NK-92 (cell line): ENCODE results near the gene MYNN.

ENCODE experiments used
- DNase-seq: peaks from one replicate; lab custom pipeline; 2025; ENCODE audit not compliant: unreplicated experiment; lab: John Stamatoyannopoulos, UW

The MYNN gene

DNA sequence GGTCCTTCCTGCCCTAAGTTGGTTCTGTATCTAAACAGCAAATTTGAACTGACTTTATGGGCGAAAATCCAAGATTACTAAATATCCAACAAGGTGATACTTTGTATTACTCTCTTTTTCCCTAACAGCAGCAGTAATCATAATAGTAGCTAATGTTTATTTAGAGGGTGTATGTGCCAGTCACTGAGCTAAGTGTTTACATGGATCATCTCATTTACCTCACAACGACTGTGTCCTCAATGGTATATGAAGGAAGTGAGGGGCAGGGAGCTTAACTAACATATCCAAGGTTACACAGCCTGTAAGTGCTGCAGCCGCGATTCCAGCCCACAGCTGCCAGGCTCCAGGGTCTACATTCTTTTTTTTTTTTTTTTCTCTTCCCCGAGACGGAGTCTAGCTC lies 49.8 kb downstream of the MYNN start:
- no peak for DNase-seq

DNA sequence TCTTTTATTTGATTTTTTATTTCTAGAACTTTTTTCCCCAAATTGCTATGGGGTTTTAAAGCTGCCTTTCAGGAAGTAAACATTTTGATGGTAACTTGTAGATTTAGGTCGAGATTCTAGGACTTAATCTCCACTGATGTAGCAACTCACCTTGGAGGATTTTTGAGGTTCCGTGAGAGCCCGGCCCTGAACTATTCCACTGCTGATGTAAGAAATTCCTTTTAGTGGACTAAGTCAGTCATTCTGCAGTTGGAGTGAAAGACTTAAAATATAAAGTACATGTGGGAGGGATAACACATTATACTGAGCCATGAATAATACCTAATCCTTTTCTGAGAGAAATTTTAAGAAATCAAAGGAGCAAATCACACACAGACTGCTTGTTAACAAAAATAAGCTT lies 52.1 kb downstream of the MYNN start:
- DNase-seq, result no peak

DNA sequence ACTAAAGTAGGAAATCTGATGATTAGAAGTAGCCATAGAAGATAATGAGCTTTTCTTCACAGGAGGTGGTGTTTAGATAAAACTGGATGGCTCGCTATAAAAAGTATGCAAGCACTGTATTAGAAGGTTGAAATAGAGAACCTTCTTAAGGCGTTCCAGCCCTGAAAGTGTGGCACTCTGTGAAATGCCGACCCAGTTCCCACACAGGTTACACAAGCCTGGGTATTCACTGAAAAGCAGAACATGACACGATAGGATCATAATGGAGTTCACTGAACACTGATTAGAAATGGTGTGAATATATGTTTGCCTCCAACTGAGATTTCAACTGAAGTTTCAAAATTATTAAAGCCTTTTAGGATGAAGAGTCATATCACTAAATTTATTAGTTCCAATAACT lies 54.5 kb downstream of the MYNN start:
- no peak for DNase-seq

DNA sequence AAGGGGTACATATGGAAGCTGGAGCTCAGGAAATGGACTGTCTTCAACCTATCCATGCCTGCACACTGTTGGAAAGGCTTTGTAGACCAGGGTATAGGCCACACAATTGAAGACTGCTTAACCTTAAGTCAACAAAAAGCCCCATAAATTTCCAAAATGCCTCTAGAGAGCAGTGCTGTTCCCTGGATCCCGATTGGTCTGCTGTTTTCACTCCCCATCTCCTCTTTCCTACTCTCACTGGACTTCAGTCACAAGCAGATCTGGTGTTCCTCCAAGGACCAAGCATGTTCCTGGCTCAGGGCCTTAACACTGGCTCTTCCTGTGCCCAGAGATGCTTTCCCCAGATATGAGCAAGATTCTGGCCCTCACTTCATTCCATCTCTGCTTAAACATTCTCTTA lies 62.3 kb downstream of the MYNN start:
- DNase-seq, result no peak

DNA sequence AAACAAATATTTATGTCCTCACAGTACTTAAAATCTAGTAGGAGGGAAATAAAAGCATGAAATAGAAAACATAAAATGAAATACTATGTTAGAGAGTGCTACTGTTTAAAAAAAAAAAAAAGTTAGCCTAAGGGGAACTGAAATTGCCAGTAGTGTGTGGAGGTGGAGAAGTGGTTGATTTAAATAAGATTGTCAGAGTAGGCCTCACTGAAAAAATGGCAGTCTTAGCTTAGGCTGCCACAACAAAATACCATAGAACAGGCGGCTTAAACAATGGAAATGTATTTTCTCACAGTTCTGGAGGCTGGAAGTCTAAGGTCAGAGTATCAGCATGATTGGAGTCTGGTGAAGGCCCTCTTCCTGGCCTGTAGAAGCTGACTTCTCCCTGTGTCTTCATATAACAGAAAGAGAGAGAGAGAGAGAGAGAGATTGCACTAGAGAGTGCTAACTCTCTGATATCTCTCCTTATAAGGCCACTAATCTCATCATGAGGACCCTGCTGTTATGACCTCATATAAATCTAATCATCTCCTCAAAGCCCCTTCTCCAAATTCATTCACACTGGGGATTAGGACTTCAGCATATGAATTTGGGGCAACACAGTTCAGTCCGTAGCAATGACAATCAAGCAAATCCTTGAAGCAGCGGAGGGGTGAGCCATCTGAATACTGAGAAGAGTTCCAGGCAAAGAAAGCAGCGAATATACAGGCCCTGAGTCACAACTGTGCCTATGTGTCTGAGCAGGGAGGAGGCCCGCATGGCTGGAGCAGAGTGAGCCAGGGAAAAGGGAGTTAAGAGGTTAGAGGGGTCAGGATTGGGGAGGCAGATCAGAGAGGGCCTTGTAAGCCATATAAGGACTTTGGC lies 63.1 kb downstream of the MYNN start:
- no peak for DNase-seq

DNA sequence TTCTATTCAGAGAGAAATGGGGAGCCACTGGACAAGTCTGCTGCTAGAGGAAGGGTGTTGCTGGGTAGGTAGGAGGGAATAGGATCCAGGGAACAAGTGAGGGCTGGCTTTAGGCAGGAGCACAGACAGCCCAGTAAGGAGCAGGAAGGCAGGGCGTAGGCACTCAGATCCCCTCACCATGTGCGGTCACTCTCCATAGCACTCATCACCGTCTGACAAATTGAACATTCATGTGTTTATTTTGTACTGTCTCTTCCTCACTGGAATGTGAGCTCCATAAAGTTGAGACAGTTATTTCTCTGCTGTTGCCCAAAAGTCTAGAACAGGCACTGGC lies 63.7 kb downstream of the MYNN start:
- DNase-seq, result no peak

DNA sequence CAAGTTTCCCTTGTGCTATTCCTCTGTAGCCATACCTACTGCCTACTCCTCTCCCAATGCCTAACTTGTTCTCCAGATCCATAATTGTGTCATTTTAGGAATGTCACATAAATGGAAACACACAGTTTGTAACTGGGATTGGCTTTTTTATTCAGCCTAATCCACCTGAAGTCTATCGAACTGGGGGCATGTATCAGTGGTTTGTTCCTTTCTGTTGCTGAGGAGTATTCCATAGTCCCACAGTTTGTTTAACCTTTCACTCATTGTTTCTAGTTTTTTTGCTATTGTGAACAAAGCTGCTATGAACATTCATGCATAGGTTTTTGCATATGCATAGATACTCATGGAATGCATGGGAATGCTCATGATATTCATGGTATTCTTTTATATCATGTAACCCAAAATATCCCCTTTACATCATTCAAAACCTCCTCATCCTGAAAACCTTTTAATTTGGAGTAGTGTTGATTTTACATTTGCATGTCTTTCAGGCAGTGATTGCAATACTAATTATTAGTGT lies 65.4 kb downstream of the MYNN start:
- DNase-seq, result no peak
